ENCODE measurements around the gene SCP2. TPM values are rescaled to one million over a fixed set of nuclear protein-coding genes. Genes with fewer than 3 reads are reported as not detected.

Gene SCP2
- total RNA-seq, 2 experiments from 2014 or later: 22.7 to 27.0 TPM

- no peak for ATAC-seq (ENCODE audit: poor library complexity)
- Histone ChIP-seq H3K27ac (ENCODE audit: low read depth in 1 of 2, low read length in 2 of 2) (no peak overlapping the region), H3K4me3 (ENCODE audit: low read length) (no peak overlapping the region), H3K36me3 (ENCODE audit: insufficient read depth, low read length) (peaks cover 46% of the 10 kb centered on the region), H3K9me3 (ENCODE audit: control insufficient read depth in 1 of 2, insufficient read depth in 1 of 2, low read length in 2 of 2) (no peaks in the 10 kb centered on the region), H3K4me1 (ENCODE audit: insufficient read depth, low read length) (no peaks in the 10 kb centered on the region), H3K27me3 (ENCODE audit: control insufficient read depth in 1 of 2, insufficient read depth in 2 of 2, low read length in 2 of 2) (no peaks in the 10 kb centered on the region)
- TF ChIP-seq, protein P1, sequence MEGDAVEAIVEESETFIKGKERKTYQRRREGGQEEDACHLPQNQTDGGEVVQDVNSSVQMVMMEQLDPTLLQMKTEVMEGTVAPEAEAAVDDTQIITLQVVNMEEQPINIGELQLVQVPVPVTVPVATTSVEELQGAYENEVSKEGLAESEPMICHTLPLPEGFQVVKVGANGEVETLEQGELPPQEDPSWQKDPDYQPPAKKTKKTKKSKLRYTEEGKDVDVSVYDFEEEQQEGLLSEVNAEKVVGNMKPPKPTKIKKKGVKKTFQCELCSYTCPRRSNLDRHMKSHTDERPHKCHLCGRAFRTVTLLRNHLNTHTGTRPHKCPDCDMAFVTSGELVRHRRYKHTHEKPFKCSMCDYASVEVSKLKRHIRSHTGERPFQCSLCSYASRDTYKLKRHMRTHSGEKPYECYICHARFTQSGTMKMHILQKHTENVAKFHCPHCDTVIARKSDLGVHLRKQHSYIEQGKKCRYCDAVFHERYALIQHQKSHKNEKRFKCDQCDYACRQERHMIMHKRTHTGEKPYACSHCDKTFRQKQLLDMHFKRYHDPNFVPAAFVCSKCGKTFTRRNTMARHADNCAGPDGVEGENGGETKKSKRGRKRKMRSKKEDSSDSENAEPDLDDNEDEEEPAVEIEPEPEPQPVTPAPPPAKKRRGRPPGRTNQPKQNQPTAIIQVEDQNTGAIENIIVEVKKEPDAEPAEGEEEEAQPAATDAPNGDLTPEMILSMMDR (IDR thresholded peaks at IDR 0.05): no peak
- CTCF ChIA-PET: no interaction called here
- intact Hi-C loops (cut with DNase I, micrococcal nuclease): no loop called here
- POLR2A ChIA-PET: no interaction called here
- H3K4me1 Mint-ChIP-seq (ENCODE audit: low read depth): no peaks in the 10 kb centered on the region
- no peak for DNase-seq
- peaks cover 86% of the 10 kb centered on the region for H3K36me3 Mint-ChIP-seq (ENCODE audit: low read depth)
- no peaks in the 10 kb centered on the region for H3K27me3 Mint-ChIP-seq
- no peak overlapping the region for H3K27ac Mint-ChIP-seq
- H3K4me3 Mint-ChIP-seq: no peak overlapping the region
- H3K9me3 Mint-ChIP-seq: no peaks in the 10 kb centered on the region
Measured at GRCh38 chr1:53046930-53047329, 119.9 kb downstream of the SCP2 start.

GRCh38 chr1:53047737-53048736 is 121.0 kb downstream of the SCP2 start:
- no peaks in the 10 kb centered on the region for H3K9me3 Mint-ChIP-seq
- TF ChIP-seq, protein P1 (IDR thresholded peaks at IDR 0.05): no peak
- no peak overlapping the region for H3K27ac ChIP-seq (ENCODE audit: low read depth in 1 of 2, low read length in 2 of 2)
- H3K27me3 Mint-ChIP-seq: no peaks in the 10 kb centered on the region
- ChIA-PET POLR2A (interaction anchor here (1.0 kb wide), 1 partner anchor 12 kb away, joined by 3 read pairs; no protein-coding TSS in a partner anchor), CTCF (no interaction called here)
- no peak overlapping the region for H3K4me3 ChIP-seq (ENCODE audit: low read length)
- DNase-seq (no peak), ATAC-seq (ENCODE audit: poor library complexity) (no peak)
- H3K36me3 ChIP-seq (ENCODE audit: insufficient read depth, low read length): peaks cover 50% of the 10 kb centered on the region
- no peaks in the 10 kb centered on the region for H3K4me1 Mint-ChIP-seq (ENCODE audit: low read depth)
- H3K27me3 ChIP-seq (ENCODE audit: control insufficient read depth in 1 of 2, insufficient read depth in 2 of 2, low read length in 2 of 2): no peaks in the 10 kb centered on the region
- intact Hi-C loops (cut with DNase I, micrococcal nuclease): no loop called here
- peaks cover 86% of the 10 kb centered on the region for H3K36me3 Mint-ChIP-seq (ENCODE audit: low read depth)
- H3K9me3 ChIP-seq (ENCODE audit: control insufficient read depth in 1 of 2, insufficient read depth in 1 of 2, low read length in 2 of 2): no peaks in the 10 kb centered on the region
- H3K27ac Mint-ChIP-seq: no peak overlapping the region
- H3K4me3 Mint-ChIP-seq: no peak overlapping the region
- H3K4me1 ChIP-seq (ENCODE audit: insufficient read depth, low read length): no peaks in the 10 kb centered on the region

- peaks cover 56% of the 10 kb centered on the region for H3K36me3 ChIP-seq (ENCODE audit: insufficient read depth, low read length)
- intact Hi-C loops (cut with DNase I, micrococcal nuclease): no loop called here
- Mint-ChIP-seq H3K36me3 (ENCODE audit: low read depth) (peaks cover 89% of the 10 kb centered on the region), H3K9me3 (no peaks in the 10 kb centered on the region), H3K4me1 (ENCODE audit: low read depth) (no peaks in the 10 kb centered on the region), H3K4me3 (no peak overlapping the region), H3K27me3 (no peaks in the 10 kb centered on the region), H3K27ac (no peak overlapping the region)
- ATAC-seq (ENCODE audit: poor library complexity): no peak
- H3K4me3 ChIP-seq (ENCODE audit: low read length): no peak overlapping the region
- TF ChIP-seq, protein P1 (IDR thresholded peaks at IDR 0.05): no peak
- no peak for DNase-seq
- no peaks in the 10 kb centered on the region for H3K4me1 ChIP-seq (ENCODE audit: insufficient read depth, low read length)
- CTCF ChIA-PET: no interaction called here
- no peaks in the 10 kb centered on the region for H3K27me3 ChIP-seq (ENCODE audit: control insufficient read depth in 1 of 2, insufficient read depth in 2 of 2, low read length in 2 of 2)
- no peaks in the 10 kb centered on the region for H3K9me3 ChIP-seq (ENCODE audit: control insufficient read depth in 1 of 2, insufficient read depth in 1 of 2, low read length in 2 of 2)
- POLR2A ChIA-PET: interaction anchor here (1.0 kb wide), 1 partner anchor 11 kb away, joined by 3 read pairs; no protein-coding TSS in a partner anchor
- no peak overlapping the region for H3K27ac ChIP-seq (ENCODE audit: low read depth in 1 of 2, low read length in 2 of 2)
Measured at GRCh38 chr1:53048960-53049573, 122.0 kb downstream of the SCP2 start.

Measured in CD4-positive, alpha-beta T cell (primary cell).